Stimulated activated CD8-positive, alpha-beta memory T cell treated with anti-CD3 and anti-CD28 coated beads, Interleukin-4, amount 100 ng/mL, for 1 hour (primary cell): Measurements from ENCODE around the gene HTT.

ENCODE experiments used
- DNase-seq, 2 donors: peaks; one replicate each; pipeline ENCODE4 v3.0.0-alpha.2; 2020; ENCODE audit warnings: low read depth in 2 of 2, low spot score in 1 of 2

The HTT gene

GRCh38 chr4:3217266-3217665, 142.8 kb downstream of the HTT start:
- no peak for DNase-seq

- DNase-seq: no peak
These were observed 143.3 kb downstream of the HTT start for GRCh38 chr4:3217771-3218170.

GRCh38 chr4:3218824-3219760, 144.6 kb downstream of the HTT start:
- DNase-seq: no peak

GRCh38 chr4:3219761-3220475, 145.4 kb downstream of the HTT start:
- no peak for DNase-seq

GRCh38 chr4:3220476-3221183, 146.1 kb downstream of the HTT start:
- no peak for DNase-seq

- DNase-seq: no peak
These were observed 146.7 kb downstream of the HTT start for GRCh38 chr4:3221184-3221494.

GRCh38 chr4:3221996-3222395, 147.5 kb downstream of the HTT start:
- no peak for DNase-seq

GRCh38 chr4:3223346-3223745, 148.9 kb downstream of the HTT start:
- no peak for DNase-seq

- no peak for DNase-seq
These were observed 149.7 kb downstream of the HTT start for GRCh38 chr4:3223956-3224748.

GRCh38 chr4:3225071-3225850, 150.8 kb downstream of the HTT start:
- no peak for DNase-seq

- DNase-seq: no peak
These were observed 151.5 kb downstream of the HTT start for GRCh38 chr4:3225936-3226335.

GRCh38 chr4:3226467-3226866, 152.0 kb downstream of the HTT start:
- DNase-seq: no peak

GRCh38 chr4:3226944-3227343, 152.5 kb downstream of the HTT start:
- DNase-seq: no peak

- DNase-seq: no peak
These were observed 153.6 kb downstream of the HTT start for GRCh38 chr4:3227878-3228675.

- no peak for DNase-seq
These were observed 154.4 kb downstream of the HTT start for GRCh38 chr4:3228881-3229280.

- no peak for DNase-seq
These were observed 154.8 kb downstream of the HTT start for GRCh38 chr4:3229328-3229727.

- DNase-seq: no peak
These were observed 155.5 kb downstream of the HTT start for GRCh38 chr4:3229964-3230363.

GRCh38 chr4:3231471-3231870, 157.0 kb downstream of the HTT start:
- no peak for DNase-seq

- DNase-seq: no peak
These were observed 157.5 kb downstream of the HTT start for GRCh38 chr4:3232001-3232400.

- no peak for DNase-seq
These were observed 158.4 kb downstream of the HTT start for GRCh38 chr4:3232871-3233271.
